HUES6 (cell line): Measurements from ENCODE around the gene ZRANB1.
A peak's percentile ranks its signal among the peaks of the same experiment; 100 is the strongest.

Source experiments
- H3K27ac ChIP-seq: 2 replicates; pipeline ENCODE4 v1.7.0; 2013; ENCODE audit warnings: low read depth, mild to moderate bottlenecking, low read length, inconsistent platforms
- H3K27me3 ChIP-seq: 2 replicates; pipeline ENCODE4 v1.6.1; 2013; ENCODE audit warnings: low read length; ENCODE audit not compliant: control insufficient read depth, insufficient read depth
- H3K36me3 ChIP-seq: 2 replicates; pipeline ENCODE4 v1.6.1; 2013; ENCODE audit warnings: low read length; ENCODE audit not compliant: control insufficient read depth, insufficient read depth
- H3K4me1 ChIP-seq: 2 replicates; pipeline ENCODE4 v1.6.1; 2013; ENCODE audit warnings: low read length; ENCODE audit not compliant: control insufficient read depth, insufficient read depth
- H3K4me3 ChIP-seq: 2 replicates; pipeline ENCODE4 v1.5.1; 2013; ENCODE audit warnings: low read depth, low read length
- H3K9ac ChIP-seq: one replicate; pipeline ENCODE4 v1.6.1; 2013; ENCODE audit warnings: mild to moderate bottlenecking, low read length
- H3K9me3 ChIP-seq: 2 replicates; pipeline ENCODE4 v1.6.1; 2013; ENCODE audit warnings: low read depth, low read length; ENCODE audit not compliant: control insufficient read depth, insufficient read depth

ZRANB1 gene

GRCh38 chr10:125032474-125033020 lies 90.6 kb downstream of the ZRANB1 start:
- no peak overlapping the region for H3K27ac ChIP-seq
- no peaks in the 10 kb centered on the region for H3K9me3 ChIP-seq
- no peak overlapping the region for H3K9ac ChIP-seq
- no peaks in the 10 kb centered on the region for H3K27me3 ChIP-seq
- peaks cover 37% of the 10 kb centered on the region for H3K4me1 ChIP-seq
- peaks cover 80% of the 10 kb centered on the region for H3K36me3 ChIP-seq
- H3K4me3 ChIP-seq: no peak overlapping the region

- Histone ChIP-seq H3K9ac (no peak overlapping the region), H3K27me3 (no peaks in the 10 kb centered on the region), H3K9me3 (no peaks in the 10 kb centered on the region), H3K36me3 (peaks cover 81% of the 10 kb centered on the region), H3K4me3 (no peak overlapping the region), H3K4me1 (peaks cover 45% of the 10 kb centered on the region), H3K27ac (no peak overlapping the region)
Measured at GRCh38 chr10:125033146-125033924, 91.4 kb downstream of the ZRANB1 start.

GRCh38 chr10:125034675-125035074 lies 92.8 kb downstream of the ZRANB1 start:
- H3K36me3 ChIP-seq: peaks cover 73% of the 10 kb centered on the region
- H3K9me3 ChIP-seq: no peaks in the 10 kb centered on the region
- H3K27me3 ChIP-seq: no peaks in the 10 kb centered on the region
- H3K9ac ChIP-seq: no peak overlapping the region
- no peak overlapping the region for H3K4me3 ChIP-seq
- H3K27ac ChIP-seq: no peak overlapping the region
- H3K4me1 ChIP-seq: peaks cover 49% of the 10 kb centered on the region

GRCh38 chr10:125035136-125035535 lies 93.2 kb downstream of the ZRANB1 start:
- Histone ChIP-seq H3K4me3 (no peak overlapping the region), H3K9me3 (no peaks in the 10 kb centered on the region), H3K27me3 (no peaks in the 10 kb centered on the region), H3K4me1 (peaks cover 49% of the 10 kb centered on the region), H3K9ac (no peak overlapping the region), H3K27ac (no peak overlapping the region), H3K36me3 (peaks cover 69% of the 10 kb centered on the region)

GRCh38 chr10:125035588-125036295 lies 93.8 kb downstream of the ZRANB1 start:
- no peak overlapping the region for H3K27ac ChIP-seq
- no peak overlapping the region for H3K4me3 ChIP-seq
- peaks cover 48% of the 10 kb centered on the region for H3K4me1 ChIP-seq
- no peaks in the 10 kb centered on the region for H3K9me3 ChIP-seq
- no peaks in the 10 kb centered on the region for H3K27me3 ChIP-seq
- peaks cover 63% of the 10 kb centered on the region for H3K36me3 ChIP-seq
- H3K9ac ChIP-seq: no peak overlapping the region

GRCh38 chr10:125037145-125037877 lies 95.4 kb downstream of the ZRANB1 start:
- Histone ChIP-seq H3K9ac (no peak overlapping the region), H3K4me1 (peaks cover 49% of the 10 kb centered on the region), H3K27ac (peak overlapping the region; percentile 73), H3K9me3 (no peaks in the 10 kb centered on the region), H3K27me3 (no peaks in the 10 kb centered on the region), H3K4me3 (no peak overlapping the region), H3K36me3 (peaks cover 56% of the 10 kb centered on the region)
